HCT116 (cell line): Measurements from ENCODE around the gene FAM222B. TPM values are rescaled to one million over a fixed set of nuclear protein-coding genes. Genes with fewer than 3 reads are reported as not detected.

Experiments
- ATAC-seq: fragments of 200-7000 bp; cut with Tn5 transposase; 2 replicates; pipeline ENCODE4 v1.9.1; 2020; ENCODE audit warnings: mild to moderate bottlenecking, moderate library complexity
- BruUV-seq: library from RNA; stranded (reverse); fragments of 400-500 nt; replicated peaks from 2 replicates; lab custom pipeline; 2021; lab: Mats Ljungman, UMichigan
- CTCF ChIA-PET: fragments of 300-600 bp; sonication (Branson Sonifier 250); formaldehyde crosslinking; loops from one replicate; lab custom pipeline; 2021; ENCODE audit warnings: antibody characterized with exemption; lab: Charles Lee
- POLR2A ChIA-PET: fragments of 300-600, 350-600 bp; sonication (Branson Sonifier 250); formaldehyde crosslinking; loops from one replicate; lab custom pipeline; 2021; ENCODE audit warnings: antibody characterized with exemption; lab: Charles Lee
- RAD21 ChIA-PET, 2 experiments: fragments of 300-600 bp; sonication (Branson Sonifier 250); formaldehyde crosslinking; loops; one replicate each; lab custom pipeline; 2023; ENCODE audit warnings: low total read pairs in 2 of 2; ENCODE audit not compliant: uncharacterized antibody in 2 of 2, unreplicated experiment in 2 of 2, low non-redundant PET in 1 of 2; lab: Charles Lee
- DNase-seq: peaks from one replicate; pipeline ENCODE4 v3.0.0-alpha.2; 2010; ENCODE audit warnings: low read depth, low spot score
- H2AFZ ChIP-seq: fragments of 200-600 bp; shearing (Covaris generic), sonication (generic); 2 replicates; pipeline ENCODE4 v1.6.1; 2017; ENCODE audit warnings: low read depth, mixed run types, mixed read lengths, antibody characterized with exemption, low read length; ENCODE audit not compliant: poor library complexity, severe bottlenecking
- H3K27ac ChIP-seq: 2 replicates; pipeline ENCODE4 v1.5.1; 2012; ENCODE audit warnings: low read depth, low read length
- H3K27me3 ChIP-seq: fragments of 200-600 bp; sonication (generic); 2 replicates; pipeline ENCODE4 v1.6.1; 2016; ENCODE audit warnings: mixed run types, low read length, mixed read lengths; ENCODE audit not compliant: insufficient read depth
- H3K36me3 ChIP-seq, 2 experiments: fragments of 200-500 bp in 1 of 2; fragments of 200-600 bp in 1 of 2; sonication (Bioruptor generic) in 1 of 2; sonication (generic) in 1 of 2; 2 replicates each; pipeline versions ENCODE4 v1.5.1 to v1.6.1; 2014 to 2016; ENCODE audit warnings: low read length in 2 of 2, inconsistent platforms in 1 of 2, mixed read lengths in 1 of 2, mixed run types in 1 of 2; ENCODE audit not compliant: insufficient read depth in 2 of 2, control insufficient read depth in 1 of 2
- H3K4me1 ChIP-seq, 2 experiments: fragments of 200-600 bp in 1 of 2; sonication (generic) in 1 of 2; 2 replicates each; pipeline versions ENCODE4 v1.5.1 to v1.6.1; 2012 to 2017; ENCODE audit warnings: low read length in 2 of 2, inconsistent platforms in 1 of 2, mild to moderate bottlenecking in 1 of 2, mixed read lengths in 1 of 2, mixed run types in 1 of 2, moderate library complexity in 1 of 2; ENCODE audit not compliant: insufficient read depth in 2 of 2, control insufficient read depth in 1 of 2
- H3K4me2 ChIP-seq: fragments of 200-600 bp; sonication (generic); 2 replicates; pipeline ENCODE4 v1.6.1; 2017; ENCODE audit warnings: mixed run types, low read length, mixed read lengths
- H3K4me3 ChIP-seq, 2 experiments: fragments of 200-600 bp in 1 of 2; sonication (generic) in 1 of 2; replicated peaks in 1 of 2; 2 replicates each; pipeline ENCODE4 v1.5.1; 2011 to 2016; ENCODE audit warnings: low read length in 2 of 2, control low read depth in 1 of 2, low read depth in 1 of 2, mild to moderate bottlenecking in 1 of 2, mixed read lengths in 1 of 2, mixed run types in 1 of 2
- H3K79me2 ChIP-seq: fragments of 200-600 bp; sonication (generic); 2 replicates; pipeline ENCODE4 v1.6.1; 2017; ENCODE audit warnings: mild to moderate bottlenecking, mixed run types, low read length, moderate library complexity, mixed read lengths; ENCODE audit not compliant: insufficient read depth
- H3K9ac ChIP-seq: fragments of 200-600 bp; sonication (generic); 2 replicates; pipeline ENCODE4 v1.6.1; 2016; ENCODE audit warnings: low read length, mixed read lengths
- H3K9me2 ChIP-seq: fragments of 200-600 bp; sonication (generic), shearing (Covaris generic); 2 replicates; pipeline ENCODE4 v1.6.1; 2017; ENCODE audit warnings: mixed run types, mild to moderate bottlenecking, moderate library complexity; ENCODE audit not compliant: insufficient read depth
- H3K9me3 ChIP-seq, 2 experiments: fragments of 200-500 bp in 1 of 2; fragments of 200-600 bp in 1 of 2; sonication (Bioruptor generic) in 1 of 2; sonication (generic) in 1 of 2; 2 replicates each; pipeline ENCODE4 v1.6.1; 2014 to 2017; ENCODE audit warnings: low read length in 2 of 2, mixed read lengths in 2 of 2, inconsistent platforms in 1 of 2, low read depth in 1 of 2, mild to moderate bottlenecking in 1 of 2, mixed run types in 1 of 2, moderate library complexity in 1 of 2; ENCODE audit not compliant: control insufficient read depth in 1 of 2, insufficient read depth in 1 of 2
- H4K20me1 ChIP-seq: fragments of 200-600 bp; sonication (generic), shearing (Covaris generic); 2 replicates; pipeline ENCODE4 v1.6.1; 2017; ENCODE audit warnings: mixed run types, mild to moderate bottlenecking, moderate library complexity; ENCODE audit not compliant: insufficient read depth
- CBX3 ChIP-seq: IDR thresholded peaks from 2 replicates; pipeline ENCODE4 v1.6.1; 2012; ENCODE audit warnings: low read depth
- EGR1 ChIP-seq: IDR thresholded peaks from 2 replicates; pipeline ENCODE4 v1.6.1; 2012; ENCODE audit warnings: low read depth
- ELF1 ChIP-seq: IDR thresholded peaks from 2 replicates; pipeline ENCODE4 v1.6.1; 2012; ENCODE audit warnings: low read depth, borderline replicate concordance
- EZH2 ChIP-seq: fragments of 200-600 bp; sonication (generic); IDR thresholded peaks from 2 replicates; pipeline ENCODE4 v1.6.1; 2017; ENCODE audit warnings: antibody characterized with exemption, mixed run types
- EZH2phosphoT487 ChIP-seq: fragments of 200-600 bp; IDR thresholded peaks from 2 replicates; pipeline ENCODE4 v1.6.1; 2018; ENCODE audit warnings: antibody characterized with exemption, borderline replicate concordance
- FOSL1 ChIP-seq: IDR thresholded peaks from 2 replicates; pipeline ENCODE4 v1.6.1; 2012; ENCODE audit warnings: low read depth
- POLR2A ChIP-seq: IDR thresholded peaks from 2 replicates; pipeline ENCODE4 v1.7.0; 2011; ENCODE audit warnings: borderline replicate concordance; ENCODE audit not compliant: insufficient read depth, insufficient read length; ENCODE audit errors: extremely low read depth
- POLR2AphosphoS5 ChIP-seq: IDR thresholded peaks from 2 replicates; pipeline ENCODE4 v1.6.1; 2011; ENCODE audit warnings: mild to moderate bottlenecking, low read depth, low read length, moderate library complexity
- RAD21 ChIP-seq: IDR thresholded peaks from 2 replicates; pipeline ENCODE4 v1.6.1; 2012; ENCODE audit warnings: low read depth, mild to moderate bottlenecking
- SIN3A ChIP-seq: IDR thresholded peaks from 2 replicates; pipeline ENCODE4 v1.6.1; 2012; ENCODE audit warnings: low read depth
- SP1 ChIP-seq: IDR thresholded peaks from 2 replicates; pipeline ENCODE4 v1.6.1; 2012; ENCODE audit warnings: low read depth
- TCF7L2 ChIP-seq: IDR thresholded peaks from 2 replicates; pipeline ENCODE4 v1.7.0; 2011; ENCODE audit warnings: borderline replicate concordance, inconsistent platforms; ENCODE audit not compliant: insufficient read depth, insufficient read length; ENCODE audit errors: extremely low read depth
- YY1 ChIP-seq: IDR thresholded peaks from 2 replicates; pipeline ENCODE4 v1.6.1; 2011; ENCODE audit warnings: low read length, low read depth, moderate library complexity, mild to moderate bottlenecking; ENCODE audit not compliant: insufficient replicate concordance; ENCODE audit errors: extremely low read depth
- ZFX ChIP-seq: fragments of 450-650 bp; IDR thresholded peaks from 2 replicates; pipeline ENCODE4 v1.6.1; 2017
- ZNF274 ChIP-seq: fragments of 200-500 bp; sonication (Bioruptor generic); IDR thresholded peaks from 2 replicates; pipeline ENCODE4 v1.6.1; 2014; ENCODE audit warnings: mild to moderate bottlenecking, low read depth, low read length, inconsistent platforms
- intact Hi-C: fragments of 100-400 bp; cut with micrococcal nuclease; formaldehyde crosslinking; loops from 2 replicates; pipeline ENCODE4 v1.10.0; 2022
- total RNA-seq: library from RNA; stranded (reverse); gene quantifications from one replicate; pipeline ENCODE4 v1.2.1, GENCODE V29; 2021; ENCODE audit not compliant: unreplicated experiment
- TF ChIP-seq, protein P1 (sequence below): IDR thresholded peaks from 2 replicates; pipeline ENCODE4 v1.6.1; 2012; ENCODE audit warnings: low read depth

Gene FAM222B
- total RNA-seq, 1 experiment from 2014 or later = 22.7 TPM

DNA sequence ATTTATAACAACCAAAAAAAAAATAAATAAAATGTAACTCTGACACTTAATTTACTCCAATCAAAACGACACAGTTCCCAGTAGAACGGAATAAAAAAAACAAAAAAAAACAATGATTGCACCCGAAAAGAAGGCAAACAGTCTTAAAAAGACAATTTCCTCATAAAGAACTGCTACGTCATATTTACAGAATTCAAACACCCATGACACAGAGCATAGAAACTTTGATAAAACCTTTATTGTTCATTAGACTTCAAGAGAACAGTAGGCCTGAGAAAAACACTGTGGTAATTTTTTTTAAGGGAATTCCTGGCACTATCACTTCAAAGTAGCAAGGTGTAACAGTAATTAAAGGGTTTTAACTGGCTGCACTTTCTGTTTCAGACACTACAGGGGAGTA, 26.1 kb downstream of the FAM222B start:
- DNase-seq (no peak), ATAC-seq (no peak)
- no peak overlapping the region for H3K4me3 ChIP-seq
- H3K36me3 ChIP-seq = no peaks in the 10 kb centered on the region
- no peak overlapping the region for H3K27ac ChIP-seq
- no peaks in the 10 kb centered on the region for H3K27me3 ChIP-seq
- H3K9me3 ChIP-seq = no peaks in the 10 kb centered on the region
- peaks cover 66% of the 10 kb centered on the region for H3K79me2 ChIP-seq
- H2AFZ ChIP-seq = no peak overlapping the region
- peaks cover 12 to 13% of the 10 kb centered on the region in 2 experiments; a peak in 3 of 4 replicates for H3K4me1 ChIP-seq
- intact Hi-C loops = no loop called here
- CTCF ChIA-PET = no interaction called here
- H3K4me2 ChIP-seq = no peak overlapping the region
- 0 out of 2 replicates have a peak, but pooled peaks cover 4% of the 10 kb centered on the region for H4K20me1 ChIP-seq
- no peak for TF ChIP-seq ZFX
- TF ChIP-seq POLR2A = no peak
- TF ChIP-seq ELF1 = no peak
- TF ChIP-seq SP1 = no peak
- no peak for TF ChIP-seq SIN3A
- TF ChIP-seq EZH2 = no peak
- TF ChIP-seq, protein P1, sequence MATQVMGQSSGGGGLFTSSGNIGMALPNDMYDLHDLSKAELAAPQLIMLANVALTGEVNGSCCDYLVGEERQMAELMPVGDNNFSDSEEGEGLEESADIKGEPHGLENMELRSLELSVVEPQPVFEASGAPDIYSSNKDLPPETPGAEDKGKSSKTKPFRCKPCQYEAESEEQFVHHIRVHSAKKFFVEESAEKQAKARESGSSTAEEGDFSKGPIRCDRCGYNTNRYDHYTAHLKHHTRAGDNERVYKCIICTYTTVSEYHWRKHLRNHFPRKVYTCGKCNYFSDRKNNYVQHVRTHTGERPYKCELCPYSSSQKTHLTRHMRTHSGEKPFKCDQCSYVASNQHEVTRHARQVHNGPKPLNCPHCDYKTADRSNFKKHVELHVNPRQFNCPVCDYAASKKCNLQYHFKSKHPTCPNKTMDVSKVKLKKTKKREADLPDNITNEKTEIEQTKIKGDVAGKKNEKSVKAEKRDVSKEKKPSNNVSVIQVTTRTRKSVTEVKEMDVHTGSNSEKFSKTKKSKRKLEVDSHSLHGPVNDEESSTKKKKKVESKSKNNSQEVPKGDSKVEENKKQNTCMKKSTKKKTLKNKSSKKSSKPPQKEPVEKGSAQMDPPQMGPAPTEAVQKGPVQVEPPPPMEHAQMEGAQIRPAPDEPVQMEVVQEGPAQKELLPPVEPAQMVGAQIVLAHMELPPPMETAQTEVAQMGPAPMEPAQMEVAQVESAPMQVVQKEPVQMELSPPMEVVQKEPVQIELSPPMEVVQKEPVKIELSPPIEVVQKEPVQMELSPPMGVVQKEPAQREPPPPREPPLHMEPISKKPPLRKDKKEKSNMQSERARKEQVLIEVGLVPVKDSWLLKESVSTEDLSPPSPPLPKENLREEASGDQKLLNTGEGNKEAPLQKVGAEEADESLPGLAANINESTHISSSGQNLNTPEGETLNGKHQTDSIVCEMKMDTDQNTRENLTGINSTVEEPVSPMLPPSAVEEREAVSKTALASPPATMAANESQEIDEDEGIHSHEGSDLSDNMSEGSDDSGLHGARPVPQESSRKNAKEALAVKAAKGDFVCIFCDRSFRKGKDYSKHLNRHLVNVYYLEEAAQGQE = no peak
- no peak for TF ChIP-seq ZNF274
- no peak for TF ChIP-seq CBX3
- no peak for TF ChIP-seq EZH2phosphoT487
- no peak for TF ChIP-seq FOSL1
- no peak for TF ChIP-seq RAD21
- TF ChIP-seq TCF7L2 = no peak
- TF ChIP-seq EGR1 = no peak
- TF ChIP-seq YY1 = no peak
- TF ChIP-seq POLR2AphosphoS5 = no peak
- POLR2A ChIA-PET = no interaction called here
- RAD21 ChIA-PET = no interaction called here
- no peak overlapping the region for H3K9ac ChIP-seq
- BruUV-seq = no TSS peak
- H3K9me2 ChIP-seq = no peaks in the 10 kb centered on the region
